ENCODE data around the gene CFAP77. TPM values are rescaled to one million over a fixed set of nuclear protein-coding genes. Genes with fewer than 3 reads are reported as not detected.

The CFAP77 gene
- total and polyA plus RNA-seq, 10 of the 15 experiments (the other 5 are each of a cell fraction or from before 2014, with no cell fraction given) = 0.33 TPM; not detected in 9

DNA sequence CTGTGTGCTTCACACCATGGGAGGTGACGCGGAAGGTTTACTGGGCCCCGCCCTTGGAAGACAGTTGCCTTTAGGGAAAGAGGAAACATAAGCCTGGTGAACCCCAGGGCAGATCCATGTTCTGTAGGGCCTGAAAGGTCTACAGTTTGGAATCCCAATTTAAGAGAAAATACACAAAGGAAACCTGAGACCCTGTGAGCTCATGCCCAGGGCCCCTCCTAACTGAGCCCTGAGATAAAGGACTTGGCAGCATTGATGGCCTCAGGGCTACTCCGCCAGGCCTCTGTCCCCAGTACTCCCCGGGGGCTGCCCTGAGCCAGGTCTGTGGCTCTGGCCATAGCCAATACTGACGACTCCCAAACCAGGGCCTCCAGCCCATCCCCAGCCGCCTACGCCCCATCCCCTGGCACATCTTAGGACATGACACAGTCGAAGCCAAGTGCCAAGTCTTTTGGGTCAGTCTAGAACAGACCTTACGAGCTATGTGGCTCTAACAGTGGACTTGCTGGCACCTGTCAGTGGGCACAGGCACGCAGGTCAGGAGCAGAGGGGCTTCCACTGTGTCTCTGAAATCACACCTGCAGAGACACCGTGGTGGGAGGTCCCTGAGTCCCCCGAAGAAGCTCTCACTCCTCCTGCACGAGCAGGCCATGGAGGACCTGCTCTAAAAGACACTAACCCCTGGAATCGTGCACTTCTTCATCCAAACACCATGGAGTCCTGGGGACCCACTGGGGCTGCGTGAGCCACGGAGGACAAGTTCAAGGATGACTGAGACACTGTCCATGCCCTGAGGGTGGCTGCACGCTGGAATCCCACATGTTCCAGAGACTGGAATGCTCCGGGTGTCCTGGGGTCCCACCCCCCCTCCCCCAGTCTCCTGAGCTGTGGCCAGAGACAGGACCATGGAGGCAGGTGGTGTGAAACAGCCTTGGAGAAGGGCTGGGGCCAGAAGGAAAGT lies 132.1 kb downstream of the CFAP77 start:
- ChIA-PET RAD21 (ENCODE audit: unreplicated experiment) (no interaction called here), CTCF (no interaction called here), SMC1A (ENCODE audit: uncharacterized antibody, unreplicated experiment) (no interaction called here), POLR2A (interaction anchor here (0.6 kb wide), 1 partner anchor 123 kb away, joined by 7 read pairs; no protein-coding TSS in a partner anchor)
- Histone ChIP-seq H3K4me3 (no peak overlapping the region), H2AFZ (ENCODE audit: control insufficient read depth, low read depth, low read length) (no peak overlapping the region), H4K20me1 (ENCODE audit: control insufficient read depth, insufficient read depth) (no peaks in the 10 kb centered on the region), H3K4me2 (ENCODE audit: control insufficient read depth, insufficient read depth) (no peak overlapping the region), H3K27ac (ENCODE audit: control insufficient read depth, insufficient read depth) (no peak overlapping the region), H3K9ac (ENCODE audit: control insufficient read depth, insufficient read depth, low read length) (no peak overlapping the region), H3K4me1 (ENCODE audit: control insufficient read depth, insufficient read depth, low read length) (no peaks in the 10 kb centered on the region), H3K79me2 (ENCODE audit: control insufficient read depth, insufficient read depth, low read length) (no peaks in the 10 kb centered on the region), H3K9me3 (replicated peaks; ENCODE audit: control insufficient read depth, insufficient read depth, low read length) (no peaks in the 10 kb centered on the region), H3K27me3 (replicated peaks in 1 of 2; ENCODE audit: control insufficient read depth in 2 of 2, insufficient read depth in 2 of 2, low read length in 1 of 2) (peaks cover 0 to 3% of the 10 kb centered on the region in 2 experiments), H3K36me3 (ENCODE audit: control insufficient read depth in 2 of 2, insufficient read depth in 2 of 2, low read length in 1 of 2) (no peaks in the 10 kb centered on the region)
- BruUV-seq (replicated peaks) = no TSS peak
- no peak for FAIRE-seq
- 29% methylated on average over 19 of the region's 19 CpGs for WGBS (ENCODE audit: insufficient coverage, insufficient replicate concordance, low lambda C conversion rate, missing lambda C conversion rate)
- TF ChIP-seq FOXM1 (IDR thresholded peaks at IDR 0.05; ENCODE audit: low read depth, low read length) (no peak), POLR2AphosphoS5 (IDR thresholded peaks at IDR 0.05; ENCODE audit: low read length) (no peak), IRF4 (IDR thresholded peaks at IDR 0.05; ENCODE audit: low read depth, low read length) (no peak), FOS (IDR thresholded peaks at IDR 0.05; ENCODE audit: borderline replicate concordance, extremely low read depth, insufficient read length) (no peak), PAX8 (IDR thresholded peaks at IDR 0.05) (no peak), BHLHE40 (IDR thresholded peaks at IDR 0.05; ENCODE audit: borderline replicate concordance in 1 of 2, low read depth in 2 of 2, low read length in 1 of 2) (no peak), NFYA (IDR thresholded peaks at IDR 0.05; ENCODE audit: borderline replicate concordance, low read depth, low read length) (no peak), ATF3 (IDR thresholded peaks at IDR 0.05; ENCODE audit: borderline replicate concordance, extremely low read depth, low read depth, low read length) (no peak)
- DNase-seq (ENCODE audit: low read depth, low spot score) = no peak
- intact Hi-C loops (cut with micrococcal nuclease; ENCODE audit: unreplicated experiment) (no loop called here), in situ Hi-C loops (cut with MboI) (no loop called here)
- no peak for ATAC-seq
